Amniotic epithelial cell (primary cell): ENCODE results near the gene C22orf31.
A peak's percentile ranks its signal among the peaks of the same experiment; 100 is the strongest.
"Not testable (repeated sequence)": the region's sequence is repeated elsewhere in the genome, so short reads cannot be mapped to it uniquely, and the experiment has no call there.

ENCODE experiments used
- DNase-seq: peaks from one replicate; pipeline ENCODE4 v3.0.0-alpha.2; 2010; ENCODE audit warnings: low read depth

C22orf31 gene

GRCh38 chr22:29061773-29062172 lies at the start of gene C22orf31:
C22orf31 (minus strand) TSS chr22:29061831; CDS start chr22:29061792, 39 bp downstream.
- DNase-seq = no peak

GRCh38 chr22:29110946-29111345 lies 49.3 kb upstream of the C22orf31 start:
- DNase-seq = no peak

- peak; percentile 95 for DNase-seq
Observed at GRCh38 chr22:29109822-29110221, 48.2 kb upstream of the C22orf31 start.

GRCh38 chr22:29108137-29108536 lies 46.5 kb upstream of the C22orf31 start:
- peak; percentile 96 for DNase-seq

GRCh38 chr22:29106839-29107238 lies 45.2 kb upstream of the C22orf31 start:
- DNase-seq = no peak

- peak; percentile 86 for DNase-seq
Observed at GRCh38 chr22:29105468-29105867, 43.8 kb upstream of the C22orf31 start.

GRCh38 chr22:29103121-29103520 lies 41.5 kb upstream of the C22orf31 start:
- no peak for DNase-seq

- no peak for DNase-seq
Observed at GRCh38 chr22:29102300-29102699, 40.7 kb upstream of the C22orf31 start.

GRCh38 chr22:29098296-29098695 lies 36.7 kb upstream of the C22orf31 start:
- DNase-seq = no peak

GRCh38 chr22:29096736-29097669 lies 35.4 kb upstream of the C22orf31 start:
- no peak for DNase-seq

GRCh38 chr22:29095459-29095858 lies 33.8 kb upstream of the C22orf31 start:
- DNase-seq = no peak

- peak; percentile 77 for DNase-seq
Observed at GRCh38 chr22:29093501-29094300, 32.1 kb upstream of the C22orf31 start.

- no peak for DNase-seq
Observed at GRCh38 chr22:29093030-29093429, 31.4 kb upstream of the C22orf31 start.

GRCh38 chr22:29092243-29092642 lies 30.6 kb upstream of the C22orf31 start:
- no peak for DNase-seq

- DNase-seq = no peak
Observed at GRCh38 chr22:29090039-29090438, 28.4 kb upstream of the C22orf31 start.

- DNase-seq = no peak
Observed at GRCh38 chr22:29089507-29089906, 27.9 kb upstream of the C22orf31 start.

- DNase-seq = no peak
Observed at GRCh38 chr22:29088809-29089208, 27.2 kb upstream of the C22orf31 start.

GRCh38 chr22:29087012-29087411 lies 25.4 kb upstream of the C22orf31 start:
- DNase-seq = no peak

GRCh38 chr22:29083933-29084591 lies 22.4 kb upstream of the C22orf31 start:
- no peak for DNase-seq

- not testable (repeated sequence) for DNase-seq
Observed at GRCh38 chr22:29083576-29083932, 21.9 kb upstream of the C22orf31 start.

GRCh38 chr22:29082826-29083545 lies 21.4 kb upstream of the C22orf31 start:
- DNase-seq = no peak
